CD14-positive monocyte (primary cell): ENCODE measurements around the gene FKBP1A. TPM values are rescaled to one million over a fixed set of nuclear protein-coding genes. Genes with fewer than 3 reads are reported as not detected.

Experiments used
- DNase-seq, 3 donors: peaks; one replicate each; pipeline ENCODE4 v3.0.0-alpha.2; 2011 to 2022
- H2AFZ ChIP-seq: 2 replicates; pipeline ENCODE4 v1.6.0; 2012; ENCODE audit warnings: mild to moderate bottlenecking, low read depth, low read length, inconsistent platforms; ENCODE audit not compliant: insufficient read depth, poor library complexity, severe bottlenecking
- H3K27ac ChIP-seq, 2 donors: 1 replicate in 1 of 2; 2 replicates in 1 of 2; pipeline ENCODE4 v1.5.1; 2012 to 2013; ENCODE audit warnings: low read length in 2 of 2, control low read depth in 1 of 2, inconsistent platforms in 1 of 2, low read depth in 1 of 2, mild to moderate bottlenecking in 1 of 2
- H3K27me3 ChIP-seq, 2 donors: one replicate each; pipeline versions ENCODE4 v1.6.0 to v1.6.1; 2011 to 2013; ENCODE audit warnings: low read length in 2 of 2; ENCODE audit not compliant: control insufficient read depth in 2 of 2, insufficient read depth in 2 of 2
- H3K36me3 ChIP-seq, 2 donors: replicated peaks in 1 of 2; 1 replicate in 1 of 2; 2 replicates in 1 of 2; pipeline versions ENCODE4 v1.5.1 to v1.6.1; 2012 to 2013; ENCODE audit warnings: low read length in 2 of 2, control low read depth in 1 of 2, inconsistent platforms in 1 of 2, mild to moderate bottlenecking in 1 of 2; ENCODE audit not compliant: insufficient read depth in 2 of 2, control insufficient read depth in 1 of 2
- H3K4me1 ChIP-seq, 2 donors: 1 replicate in 1 of 2; 2 replicates in 1 of 2; pipeline versions ENCODE4 v1.5.1 to v1.6.1; 2012 to 2013; ENCODE audit warnings: low read length in 2 of 2, control low read depth in 1 of 2, inconsistent platforms in 1 of 2, mild to moderate bottlenecking in 1 of 2, moderate library complexity in 1 of 2; ENCODE audit not compliant: insufficient read depth in 2 of 2, control insufficient read depth in 1 of 2
- H3K4me2 ChIP-seq: replicated peaks from 2 replicates; pipeline ENCODE3; 2012; ENCODE audit warnings: low read length, moderate library complexity, mild to moderate bottlenecking; ENCODE audit not compliant: poor library complexity, severe bottlenecking; ENCODE audit errors: extremely low read depth
- H3K4me3 ChIP-seq, 3 experiments: fragments of 200-600 bp in 1 of 3; sonication (generic) in 1 of 3; replicated peaks in 1 of 3; 1 replicate in 2 of 3; 2 replicates in 1 of 3; pipeline ENCODE4 v1.5.1; 2011 to 2013; ENCODE audit warnings: low read length in 3 of 3, mild to moderate bottlenecking in 3 of 3, control low read depth in 2 of 3, low read depth in 2 of 3, inconsistent platforms in 1 of 3, moderate library complexity in 1 of 3
- H3K79me2 ChIP-seq: 2 replicates; pipeline ENCODE4 v1.6.0; 2012; ENCODE audit warnings: mild to moderate bottlenecking, control low read depth, inconsistent platforms, low read length, moderate library complexity; ENCODE audit not compliant: insufficient read depth
- H3K9ac ChIP-seq: 2 replicates; pipeline ENCODE4 v1.6.0; 2017; ENCODE audit warnings: low read length, mild to moderate bottlenecking; ENCODE audit not compliant: insufficient read depth, poor library complexity, severe bottlenecking
- H3K9me3 ChIP-seq, 2 donors: replicated peaks in 1 of 2; 1 replicate in 1 of 2; 2 replicates in 1 of 2; pipeline versions ENCODE4 v1.5.1 to v1.6.1; 2012 to 2013; ENCODE audit warnings: low read length in 2 of 2, control low read depth in 1 of 2; ENCODE audit not compliant: control insufficient read depth in 1 of 2, insufficient read depth in 1 of 2
- H4K20me1 ChIP-seq: 2 replicates; pipeline ENCODE4 v1.6.0; 2012; ENCODE audit warnings: mild to moderate bottlenecking, low read length, control low read depth, moderate library complexity; ENCODE audit not compliant: insufficient read depth
- H3K27ac Mint-ChIP-seq, 7 donors: one replicate each; pipeline ENCODE4 v1.8.0; 2020; ENCODE audit warnings: mild to moderate bottlenecking in 7 of 7, mixed read lengths in 7 of 7, moderate library complexity in 6 of 7, inconsistent platforms in 2 of 7
- H3K27me3 Mint-ChIP-seq, 3 donors: one replicate each; pipeline ENCODE4 v1.8.0; 2021 to 2022; ENCODE audit warnings: low read depth in 3 of 3, mild to moderate bottlenecking in 3 of 3, mixed read lengths in 3 of 3, moderate library complexity in 3 of 3, inconsistent platforms in 1 of 3
- H3K36me3 Mint-ChIP-seq, 2 donors: one replicate each; pipeline ENCODE4 v1.8.0; 2020; ENCODE audit warnings: mixed read lengths in 2 of 2, inconsistent platforms in 1 of 2, mild to moderate bottlenecking in 1 of 2
- H3K4me1 Mint-ChIP-seq: one replicate; pipeline ENCODE4 v1.8.0; 2020; ENCODE audit warnings: mild to moderate bottlenecking, mixed read lengths
- H3K4me3 Mint-ChIP-seq, 2 donors: one replicate each; pipeline ENCODE4 v1.8.0; 2020; ENCODE audit warnings: mild to moderate bottlenecking in 2 of 2, mixed read lengths in 2 of 2, moderate library complexity in 1 of 2
- H3K9me3 Mint-ChIP-seq, 7 donors: one replicate each; pipeline ENCODE4 v1.8.0; 2020 to 2022; ENCODE audit warnings: mixed read lengths in 7 of 7, mild to moderate bottlenecking in 6 of 7, moderate library complexity in 6 of 7, inconsistent platforms in 2 of 7
- WGBS: methylation state at CpG from one replicate; pipeline ENCODE4 v1.1.5; 2013; ENCODE audit warnings: missing lambda C conversion rate; ENCODE audit not compliant: insufficient coverage; 5-methylcytosine and 5-hydroxymethylcytosine counted together
- intact Hi-C, 2 donors: fragments of 100-400 bp; cut with micrococcal nuclease; formaldehyde crosslinking; loops; one replicate each; pipeline versions ENCODE4 v1.15.0 to v1.15.1; 2023
- polyA plus RNA-seq, 3 donors: library from polyadenylated mRNA; depleted of rRNA in 1 of 3; unstranded in 2 of 3; stranded (reverse) in 1 of 3; fragments of 300-500 nt in 2 of 3; fragments of >200 nt in 1 of 3; fragmentation: Illumina TruSeq in 2 of 3; gene quantifications; 1 replicate in 2 of 3; 2 replicates in 1 of 3; pipeline ENCODE4 v1.2.3, GENCODE V29; 2012 to 2021
- TF ChIP-seq, protein P1 (sequence below): fragments of 200-600 bp; IDR thresholded peaks from one replicate; pipeline ENCODE4 v1.8.0; 2022; ENCODE audit warnings: antibody characterized with exemption, mild to moderate bottlenecking

FKBP1A gene
- polyA plus RNA-seq, 3 donors, result 155 to 268 (median 194) TPM

- no peak for DNase-seq
- H3K4me1 ChIP-seq, result no peaks in the 10 kb centered on the region
- intact Hi-C loops, result no loop called here
- H2AFZ ChIP-seq, result no peak overlapping the region
- Mint-ChIP-seq H3K9me3 (no peaks in the 10 kb centered on the region), H3K27ac (peak overlapping the region in 3 of 7 donors; percentile 21 to 70 (median 57)), H3K27me3 (peaks cover 0 to 1% (median 0%) of the 10 kb centered on the region in 3 donors), H3K36me3 (peaks cover 64 to 86% of the 10 kb centered on the region in 2 donors), H3K4me1 (peaks cover 35% of the 10 kb centered on the region), H3K4me3 (no peak overlapping the region)
- peaks cover 47 to 91% of the 10 kb centered on the region in 2 donors for H3K36me3 ChIP-seq
- H3K9ac ChIP-seq, result no peak overlapping the region
- no peak overlapping the region for H3K27ac ChIP-seq
- 100% methylated on average over 3 of the region's 4 CpGs for WGBS
- H3K27me3 ChIP-seq, result no peaks in the 10 kb centered on the region
- TF ChIP-seq, protein P1, sequence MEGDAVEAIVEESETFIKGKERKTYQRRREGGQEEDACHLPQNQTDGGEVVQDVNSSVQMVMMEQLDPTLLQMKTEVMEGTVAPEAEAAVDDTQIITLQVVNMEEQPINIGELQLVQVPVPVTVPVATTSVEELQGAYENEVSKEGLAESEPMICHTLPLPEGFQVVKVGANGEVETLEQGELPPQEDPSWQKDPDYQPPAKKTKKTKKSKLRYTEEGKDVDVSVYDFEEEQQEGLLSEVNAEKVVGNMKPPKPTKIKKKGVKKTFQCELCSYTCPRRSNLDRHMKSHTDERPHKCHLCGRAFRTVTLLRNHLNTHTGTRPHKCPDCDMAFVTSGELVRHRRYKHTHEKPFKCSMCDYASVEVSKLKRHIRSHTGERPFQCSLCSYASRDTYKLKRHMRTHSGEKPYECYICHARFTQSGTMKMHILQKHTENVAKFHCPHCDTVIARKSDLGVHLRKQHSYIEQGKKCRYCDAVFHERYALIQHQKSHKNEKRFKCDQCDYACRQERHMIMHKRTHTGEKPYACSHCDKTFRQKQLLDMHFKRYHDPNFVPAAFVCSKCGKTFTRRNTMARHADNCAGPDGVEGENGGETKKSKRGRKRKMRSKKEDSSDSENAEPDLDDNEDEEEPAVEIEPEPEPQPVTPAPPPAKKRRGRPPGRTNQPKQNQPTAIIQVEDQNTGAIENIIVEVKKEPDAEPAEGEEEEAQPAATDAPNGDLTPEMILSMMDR, result no peak
- H3K4me2 ChIP-seq, result no peak overlapping the region
- H4K20me1 ChIP-seq, result peaks cover 99% of the 10 kb centered on the region
- H3K9me3 ChIP-seq, result no peaks in the 10 kb centered on the region
- H3K79me2 ChIP-seq, result peaks cover 45% of the 10 kb centered on the region
- no peak overlapping the region for H3K4me3 ChIP-seq
Measured at GRCh38 chr20:1367479-1367878, 25.4 kb downstream of the FKBP1A start.

DNA sequence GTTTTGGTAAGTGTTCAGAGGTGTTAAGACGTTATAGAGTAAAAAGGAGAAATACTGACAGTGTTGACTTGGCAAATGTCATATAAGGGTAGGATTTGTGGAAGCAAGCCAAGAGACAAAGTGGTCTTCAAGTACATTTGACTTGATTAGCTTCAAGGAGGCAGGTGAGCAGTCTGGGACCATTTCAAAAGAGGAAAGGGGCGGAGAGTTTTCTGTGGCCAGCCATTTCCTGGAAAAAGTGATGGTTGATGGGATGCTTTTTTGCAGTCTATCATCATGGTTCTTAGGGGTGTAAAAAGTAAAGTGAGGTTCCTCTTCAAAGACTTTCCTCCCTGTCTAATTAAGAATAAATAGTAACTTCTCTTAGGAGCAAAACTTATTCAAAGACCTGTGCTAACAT is 28.7 kb downstream of the FKBP1A start:
- no peak for DNase-seq
- Histone ChIP-seq H3K4me1 (no peaks in the 10 kb centered on the region), H3K79me2 (peaks cover 17% of the 10 kb centered on the region), H3K27me3 (no peaks in the 10 kb centered on the region), H3K9me3 (no peaks in the 10 kb centered on the region), H3K36me3 (peaks cover 26 to 92% of the 10 kb centered on the region in 2 donors), H3K4me2 (no peak overlapping the region), H3K9ac (no peak overlapping the region), H3K27ac (no peak overlapping the region), H2AFZ (no peak overlapping the region), H4K20me1 (peaks cover 98% of the 10 kb centered on the region), H3K4me3 (no peak overlapping the region)
- peaks cover 68 to 77% of the 10 kb centered on the region in 2 donors for H3K36me3 Mint-ChIP-seq
- peaks cover 21% of the 10 kb centered on the region for H3K4me1 Mint-ChIP-seq
- intact Hi-C loops, result no loop called here
- peaks cover 0 to 1% (median 0%) of the 10 kb centered on the region in 3 donors for H3K27me3 Mint-ChIP-seq
- H3K9me3 Mint-ChIP-seq, result no peaks in the 10 kb centered on the region
- H3K4me3 Mint-ChIP-seq, result no peak overlapping the region
- 12% methylated on average over 1 of the region's 2 CpGs for WGBS
- peak overlapping the region in 1 of 7 donors; percentile 29 for H3K27ac Mint-ChIP-seq
- TF ChIP-seq, protein P1, result no peak
